Measurements from ENCODE around the gene ABRAXAS1. TPM values are rescaled to one million over a fixed set of nuclear protein-coding genes. Genes with fewer than 3 reads are reported as not detected.

Gene ABRAXAS1
- total and polyA plus RNA-seq, 2 of the 13 experiments (the other 11 are each of a cell fraction or from before 2014, with no cell fraction given) = 14.1 to 14.7 TPM

GRCh38 chr4:83455281-83456183, 29.4 kb downstream of the ABRAXAS1 start, which contains the start of the genes HELQ and MRPS18C (continued):
- TF ChIP-seq PREB (CRISPR knock-in tag; IDR thresholded peaks at IDR 0.05) = no peak
- 0 out of 2 replicates have a peak, but pooled peaks have one; percentile 88 for TF ChIP-seq ZNF670 (CRISPR knock-in tag; IDR thresholded peaks at IDR 0.05; ENCODE audit: borderline replicate concordance)
- no peak for TF ChIP-seq FOXA1 (IDR thresholded peaks at IDR 0.05)
- TF ChIP-seq FOXA1 (CRISPR knock-in tag; IDR thresholded peaks at IDR 0.05) = peak; percentile 60
- peak; percentile 70 for TF ChIP-seq FOXA3 (CRISPR knock-in tag; IDR thresholded peaks at IDR 0.05)
- no peak for TF ChIP-seq PRDM4 (CRISPR knock-in tag; IDR thresholded peaks at IDR 0.05; ENCODE audit: borderline replicate concordance)
- TF ChIP-seq NFYC (CRISPR knock-in tag; IDR thresholded peaks at IDR 0.05) = peak; percentile 82
- peak; percentile 99 for TF ChIP-seq XRCC5 (optimal IDR thresholded peaks at IDR 0.05; ENCODE audit: low read length)
- peak; percentile 80; the same call in 1 of the 2 replicates for TF ChIP-seq CREM (IDR thresholded peaks at IDR 0.05)
- TF ChIP-seq CREM (CRISPR knock-in tag; IDR thresholded peaks at IDR 0.05) = no peak; the same call in 1 of the 2 replicates
- TF ChIP-seq SIN3A (IDR thresholded peaks at IDR 0.05; ENCODE audit: borderline replicate concordance, low read depth, low read length) = peak; percentile 92; the same call in 1 of the 2 replicates
- TF ChIP-seq ZBTB2 (CRISPR knock-in tag; IDR thresholded peaks at IDR 0.05; ENCODE audit: low read depth) = peak; percentile 67
- TF ChIP-seq ZMYM4 (CRISPR knock-in tag; IDR thresholded peaks at IDR 0.05) = peak; percentile 99
- TF ChIP-seq CREBL2 (CRISPR knock-in tag; IDR thresholded peaks at IDR 0.05; ENCODE audit: borderline replicate concordance) = no peak
- no peak for TF ChIP-seq ATRX (CRISPR knock-in tag; IDR thresholded peaks at IDR 0.05; ENCODE audit: borderline replicate concordance)
- TF ChIP-seq, protein P1, sequence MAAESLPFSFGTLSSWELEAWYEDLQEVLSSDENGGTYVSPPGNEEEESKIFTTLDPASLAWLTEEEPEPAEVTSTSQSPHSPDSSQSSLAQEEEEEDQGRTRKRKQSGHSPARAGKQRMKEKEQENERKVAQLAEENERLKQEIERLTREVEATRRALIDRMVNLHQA (CRISPR knock-in tag; IDR thresholded peaks at IDR 0.05) = no peak
- 0 out of 2 replicates have a peak, but pooled peaks have one; percentile 16 for TF ChIP-seq FOXC1 (CRISPR knock-in tag; IDR thresholded peaks at IDR 0.05; ENCODE audit: borderline replicate concordance)
- peak; percentile 82; the same call in 1 of the 2 replicates for TF ChIP-seq ZNF136 (CRISPR knock-in tag; IDR thresholded peaks at IDR 0.05; ENCODE audit: low read depth)
- peak; percentile 99 for TF ChIP-seq FLYWCH1 (CRISPR knock-in tag; IDR thresholded peaks at IDR 0.05)
- peak; percentile 84 for TF ChIP-seq ZMAT3 (CRISPR knock-in tag; conservative IDR thresholded peaks at IDR 0.05)
- peak; percentile 99 for TF ChIP-seq KMT2A (CRISPR knock-in tag; IDR thresholded peaks at IDR 0.05)
- TF ChIP-seq NCOA1 (CRISPR knock-in tag; IDR thresholded peaks at IDR 0.05) = no peak; the same call in 1 of the 2 replicates
- TF ChIP-seq CBX2 (IDR thresholded peaks at IDR 0.05; ENCODE audit: low read depth, low read length) = no peak
- TF ChIP-seq CBX2 (CRISPR knock-in tag; IDR thresholded peaks at IDR 0.05; ENCODE audit: low read depth) = no peak
- peak; percentile 84; the same call in 1 of the 2 replicates for TF ChIP-seq TSC22D2 (CRISPR knock-in tag; IDR thresholded peaks at IDR 0.05; ENCODE audit: borderline replicate concordance)
- TF ChIP-seq ZFP1 (CRISPR knock-in tag; IDR thresholded peaks at IDR 0.05) = peak; percentile 94

All from HepG2 (cell line).